ENCODE results near the gene LEMD2.

Gene LEMD2

GRCh38 chr6:33744895-33745546 lies 43.9 kb downstream of the LEMD2 start:
- H3K27ac ChIP-seq, result peak overlapping the region; percentile 45
- DNase-seq (ENCODE audit: low read depth, low spot score), result no peak

- DNase-seq (ENCODE audit: low read depth, low spot score), result peak; percentile 99
- peak overlapping the region; percentile 45 for H3K27ac ChIP-seq
These were observed 44.7 kb downstream of the LEMD2 start for GRCh38 chr6:33744001-33744848.

GRCh38 chr6:33742837-33743236 lies 46.1 kb downstream of the LEMD2 start:
- no peak overlapping the region for H3K27ac ChIP-seq
- no peak for DNase-seq (ENCODE audit: low read depth, low spot score)

GRCh38 chr6:33742092-33742491 lies 46.8 kb downstream of the LEMD2 start:
- no peak overlapping the region for H3K27ac ChIP-seq
- no peak for DNase-seq (ENCODE audit: low read depth, low spot score)

GRCh38 chr6:33740794-33741193 lies 48.1 kb downstream of the LEMD2 start:
- H3K27ac ChIP-seq, result no peak overlapping the region
- no peak for DNase-seq (ENCODE audit: low read depth, low spot score)

- peak overlapping the region; percentile 22 for H3K27ac ChIP-seq
- no peak for DNase-seq (ENCODE audit: low read depth, low spot score)
These were observed 48.7 kb downstream of the LEMD2 start for GRCh38 chr6:33740204-33740608.

GRCh38 chr6:33739571-33739970 lies 49.4 kb downstream of the LEMD2 start:
- no peak for DNase-seq (ENCODE audit: low read depth, low spot score)
- peak overlapping the region; percentile 22 for H3K27ac ChIP-seq

GRCh38 chr6:33738879-33739278 lies 50.1 kb downstream of the LEMD2 start:
- H3K27ac ChIP-seq, result no peak overlapping the region

GRCh38 chr6:33738153-33738552 lies 50.8 kb downstream of the LEMD2 start:
- H3K27ac ChIP-seq, result no peak overlapping the region
- DNase-seq (ENCODE audit: low read depth, low spot score), result no peak

More at GRCh38 chr6:33738879-33739278, 50.1 kb downstream of the LEMD2 start:
- DNase-seq (ENCODE audit: low read depth, low spot score), result no peak

GRCh38 chr6:33737267-33738026 lies 51.5 kb downstream of the LEMD2 start:
- no peak for DNase-seq (ENCODE audit: low read depth, low spot score)
- H3K27ac ChIP-seq, result no peak overlapping the region

GRCh38 chr6:33735216-33735615 lies 53.7 kb downstream of the LEMD2 start:
- no peak overlapping the region for H3K27ac ChIP-seq
- DNase-seq (ENCODE audit: low read depth, low spot score), result no peak

GRCh38 chr6:33733709-33734007 lies 55.3 kb downstream of the LEMD2 start:
- DNase-seq (ENCODE audit: low read depth, low spot score), result no peak
- H3K27ac ChIP-seq, result no peak overlapping the region

GRCh38 chr6:33732817-33733708 lies 55.9 kb downstream of the LEMD2 start:
- no peak overlapping the region for H3K27ac ChIP-seq

GRCh38 chr6:33732385-33732784 lies 56.5 kb downstream of the LEMD2 start:
- no peak overlapping the region for H3K27ac ChIP-seq
- DNase-seq (ENCODE audit: low read depth, low spot score), result no peak

More at GRCh38 chr6:33732817-33733708, 55.9 kb downstream of the LEMD2 start:
- DNase-seq (ENCODE audit: low read depth, low spot score), result no peak

- DNase-seq (ENCODE audit: low read depth, low spot score), result no peak
- H3K27ac ChIP-seq, result no peak overlapping the region
These were observed 57.1 kb downstream of the LEMD2 start for GRCh38 chr6:33731751-33732282.

- no peak for DNase-seq (ENCODE audit: low read depth, low spot score)
- H3K27ac ChIP-seq, result no peak overlapping the region
These were observed 57.9 kb downstream of the LEMD2 start for GRCh38 chr6:33731035-33731434.

- DNase-seq (ENCODE audit: low read depth, low spot score), result no peak
- no peak overlapping the region for H3K27ac ChIP-seq
These were observed 58.3 kb downstream of the LEMD2 start for GRCh38 chr6:33730611-33731010.

- no peak for DNase-seq (ENCODE audit: low read depth, low spot score)
- no peak overlapping the region for H3K27ac ChIP-seq
These were observed 59.9 kb downstream of the LEMD2 start for GRCh38 chr6:33729059-33729458.

GRCh38 chr6:33728438-33728837 lies 60.5 kb downstream of the LEMD2 start:
- no peak for DNase-seq (ENCODE audit: low read depth, low spot score)
- H3K27ac ChIP-seq, result no peak overlapping the region

- H3K27ac ChIP-seq, result no peak overlapping the region
- no peak for DNase-seq (ENCODE audit: low read depth, low spot score)
These were observed 61.0 kb downstream of the LEMD2 start for GRCh38 chr6:33727932-33728331.

Measured in epithelial cell of prostate (primary cell).